Peyer's patch (tissue), 4 donors: ENCODE data around the gene CPEB4. TPM values are rescaled to one million over a fixed set of nuclear protein-coding genes. Genes with fewer than 3 reads are reported as not detected.

Experiments
- DNase-seq, 3 donors: peaks; one replicate each; pipeline ENCODE4 v3.0.0-alpha.2; 2017 to 2019
- H3K27ac ChIP-seq, 4 donors: fragments of 200-600 bp; sonication (generic); one replicate each; pipeline ENCODE4 v1.5.1; 2016 to 2019
- H3K27me3 ChIP-seq, 2 donors: fragments of 200-600 bp; sonication (generic); one replicate each; pipeline ENCODE4 v1.5.1; 2019
- H3K36me3 ChIP-seq, 3 donors: fragments of 200-600 bp; sonication (generic); one replicate each; pipeline ENCODE4 v1.5.1; 2016 to 2019
- H3K4me1 ChIP-seq, 4 donors: fragments of 200-600 bp; sonication (generic); one replicate each; pipeline ENCODE4 v1.5.1; 2016 to 2019
- H3K4me3 ChIP-seq, 4 donors: fragments of 200-600 bp; sonication (generic); 1 replicate in 3 of 4; 2 replicates in 1 of 4; pipeline ENCODE4 v1.5.1; 2016 to 2019; ENCODE audit warnings: mild to moderate bottlenecking in 1 of 4
- H3K9me3 ChIP-seq, 4 donors: fragments of 200-600 bp; sonication (generic); one replicate each; pipeline ENCODE4 v1.5.1; 2016 to 2019; ENCODE audit warnings: mild to moderate bottlenecking in 1 of 4
- CTCF ChIP-seq, 6 experiments: fragments of 450-650 bp in 4 of 6; fragments of 200-600 bp in 2 of 6; sonication (generic) in 1 of 6; IDR thresholded peaks; one replicate each; pipeline ENCODE4 v1.5.1; 2017 to 2019; ENCODE audit warnings: antibody characterized with exemption in 6 of 6, mild to moderate bottlenecking in 3 of 6, moderate library complexity in 1 of 6
- POLR2A ChIP-seq, 2 donors: fragments of 450-650 bp; IDR thresholded peaks; one replicate each; pipeline ENCODE4 v1.5.1; 2017; ENCODE audit warnings: antibody characterized with exemption in 2 of 2, mild to moderate bottlenecking in 2 of 2, moderate library complexity in 2 of 2
- total RNA-seq, 4 donors: library from RNA; depleted of rRNA; stranded (reverse); fragments of >200 nt; gene quantifications; one replicate each; pipeline ENCODE4 v1.1.0, GENCODE V29; 2016

CPEB4 gene
- total RNA-seq, 4 donors from 2014 or later = 29.7 to 67.0 (median 57.6) TPM

GRCh38 chr5:173969167-173970049 lies 81.3 kb downstream of the CPEB4 start:
- TF ChIP-seq CTCF (IDR thresholded peaks at IDR 0.05) (no peak), POLR2A (IDR thresholded peaks at IDR 0.05) (no peak)
- Histone ChIP-seq H3K4me1 (peaks cover 0 to 6% (median 2%) of the 10 kb centered on the region in 4 donors), H3K9me3 (no peaks in the 10 kb centered on the region), H3K27ac (no peak overlapping the region), H3K36me3 (no peaks in the 10 kb centered on the region), H3K27me3 (no peaks in the 10 kb centered on the region), H3K4me3 (no peak overlapping the region)
- DNase-seq = no peak

GRCh38 chr5:173970878-173971650 lies 82.9 kb downstream of the CPEB4 start:
- Histone ChIP-seq H3K4me3 (no peak overlapping the region), H3K27me3 (no peaks in the 10 kb centered on the region), H3K4me1 (peaks cover 0 to 6% (median 2%) of the 10 kb centered on the region in 4 donors), H3K36me3 (no peaks in the 10 kb centered on the region), H3K9me3 (no peaks in the 10 kb centered on the region), H3K27ac (no peak overlapping the region)
- no peak for DNase-seq
- TF ChIP-seq POLR2A (IDR thresholded peaks at IDR 0.05) (no peak), CTCF (IDR thresholded peaks at IDR 0.05) (no peak)

GRCh38 chr5:173971681-173972345 lies 83.7 kb downstream of the CPEB4 start:
- Histone ChIP-seq H3K4me3 (no peak overlapping the region), H3K9me3 (no peaks in the 10 kb centered on the region), H3K27ac (no peak overlapping the region), H3K4me1 (peaks cover 0 to 6% (median 2%) of the 10 kb centered on the region in 4 donors), H3K27me3 (no peaks in the 10 kb centered on the region), H3K36me3 (no peaks in the 10 kb centered on the region)
- no peak for DNase-seq
- no peak for TF ChIP-seq CTCF (IDR thresholded peaks at IDR 0.05)
- TF ChIP-seq POLR2A (IDR thresholded peaks at IDR 0.05) = no peak

- peaks cover 0 to 6% (median 2%) of the 10 kb centered on the region in 4 donors for H3K4me1 ChIP-seq
- no peaks in the 10 kb centered on the region for H3K27me3 ChIP-seq
- H3K4me3 ChIP-seq = peak overlapping the region in 2 of 4 donors; percentile 49 to 52
- no peak overlapping the region for H3K27ac ChIP-seq
- no peak for DNase-seq
- H3K9me3 ChIP-seq = no peaks in the 10 kb centered on the region
- no peaks in the 10 kb centered on the region for H3K36me3 ChIP-seq
- TF ChIP-seq POLR2A (IDR thresholded peaks at IDR 0.05) (no peak), CTCF (IDR thresholded peaks at IDR 0.05) (no peak)
Measured at GRCh38 chr5:173972607-173972924, 84.4 kb downstream of the CPEB4 start.

GRCh38 chr5:173972925-173973615 lies 84.9 kb downstream of the CPEB4 start:
- Histone ChIP-seq H3K9me3 (no peaks in the 10 kb centered on the region), H3K36me3 (no peaks in the 10 kb centered on the region), H3K4me3 (peak overlapping the region; percentile 24 to 52 (median 40)), H3K27ac (no peak overlapping the region), H3K27me3 (no peaks in the 10 kb centered on the region), H3K4me1 (peaks cover 0 to 6% (median 2%) of the 10 kb centered on the region in 4 donors)
- TF ChIP-seq CTCF (IDR thresholded peaks at IDR 0.05) (peak; percentile 85 to 94 (median 87)), POLR2A (IDR thresholded peaks at IDR 0.05) (no peak)
- peak; percentile 76 to 93 (median 77) for DNase-seq
